LNCaP clone FGC (cell line): ENCODE results near the gene ASAP2.

ENCODE experiments used
- DNase-seq: peaks from one replicate; pipeline ENCODE4 v3.0.0-alpha.2; 2011; ENCODE audit warnings: low read depth
- H3K4me3 ChIP-seq: 2 replicates; pipeline ENCODE4 v1.5.1; 2011; ENCODE audit warnings: mild to moderate bottlenecking, low read depth, low read length, control low read depth
- CTCF ChIP-seq: IDR thresholded peaks from 2 replicates; pipeline ENCODE4 v1.5.1; 2012; ENCODE audit warnings: mild to moderate bottlenecking; ENCODE audit not compliant: control insufficient read depth, insufficient read depth; ENCODE audit errors: extremely low read depth

The ASAP2 gene

GRCh38 chr2:9366026-9366425, 159.4 kb downstream of the ASAP2 start:
- TF ChIP-seq CTCF, result no peak
- no peak overlapping the region for H3K4me3 ChIP-seq

GRCh38 chr2:9370746-9371145, 164.1 kb downstream of the ASAP2 start:
- no peak for TF ChIP-seq CTCF
- DNase-seq, result no peak
- H3K4me3 ChIP-seq, result no peak overlapping the region

More at GRCh38 chr2:9366026-9366425, 159.4 kb downstream of the ASAP2 start:
- no peak for DNase-seq

GRCh38 chr2:9373047-9373446, 166.4 kb downstream of the ASAP2 start:
- TF ChIP-seq CTCF, result no peak
- H3K4me3 ChIP-seq, result no peak overlapping the region
- no peak for DNase-seq

- no peak for DNase-seq
- no peak overlapping the region for H3K4me3 ChIP-seq
- TF ChIP-seq CTCF, result no peak
Measured at GRCh38 chr2:9373476-9373875, 166.9 kb downstream of the ASAP2 start.

- TF ChIP-seq CTCF, result no peak
Measured at GRCh38 chr2:9374071-9374730, 167.6 kb downstream of the ASAP2 start.

GRCh38 chr2:9375857-9376428, 169.3 kb downstream of the ASAP2 start:
- DNase-seq, result no peak
- H3K4me3 ChIP-seq, result no peak overlapping the region
- no peak for TF ChIP-seq CTCF

More at GRCh38 chr2:9374071-9374730, 167.6 kb downstream of the ASAP2 start:
- DNase-seq, result no peak
- H3K4me3 ChIP-seq, result no peak overlapping the region
